Measurements from ENCODE around the gene RAB11FIP4. TPM values are rescaled to one million over a fixed set of nuclear protein-coding genes. Genes with fewer than 3 reads are reported as not detected.

The RAB11FIP4 gene
- total RNA-seq, 4 donors from 2014 or later = 41.0 to 173 (median 53.7) TPM

DNA sequence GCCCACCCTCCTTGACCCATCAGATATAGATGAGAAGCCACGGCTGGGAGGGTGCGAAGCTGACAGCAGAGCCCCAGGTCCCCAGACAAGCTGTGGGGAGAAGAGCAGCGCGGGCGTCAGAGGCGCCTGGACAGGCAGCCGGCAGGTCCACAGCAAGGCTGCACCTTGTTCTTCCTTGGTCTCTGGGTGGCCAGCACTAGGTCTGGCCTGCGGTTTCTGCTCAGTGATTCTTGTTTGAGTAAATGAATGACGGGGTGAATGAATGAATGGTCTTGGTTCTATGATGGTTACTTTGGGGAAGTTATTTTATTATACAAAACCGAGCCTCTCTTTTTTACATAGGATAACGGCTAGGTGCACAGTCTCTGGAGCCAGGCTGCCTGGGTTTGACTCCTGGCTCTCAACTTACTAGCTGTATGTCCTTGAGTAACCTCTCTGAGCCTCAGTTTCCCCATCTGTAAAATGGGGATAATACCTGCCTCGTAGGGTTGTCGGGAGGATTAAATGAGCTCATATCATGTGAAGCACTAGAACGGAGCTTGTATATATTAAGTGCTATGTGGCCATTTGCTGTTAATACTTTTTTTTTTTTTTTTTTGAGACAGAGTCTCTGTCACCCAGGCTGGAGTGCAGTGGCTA, 86.1 kb downstream of the RAB11FIP4 start:
- DNase-seq = no peak
- Histone ChIP-seq H3K27ac (no peak overlapping the region), H3K27me3 (peaks cover 6% of the 10 kb centered on the region), H3K4me3 (no peak overlapping the region), H3K9me3 (no peaks in the 10 kb centered on the region), H3K36me3 (no peaks in the 10 kb centered on the region), H3K4me1 (no peaks in the 10 kb centered on the region)
- TF ChIP-seq EP300 (IDR thresholded peaks at IDR 0.05; ENCODE audit: low read depth) (no peak), POLR2A (IDR thresholded peaks at IDR 0.05) (no peak), POLR2AphosphoS5 (IDR thresholded peaks at IDR 0.05) (no peak)
- TF ChIP-seq, protein P1, sequence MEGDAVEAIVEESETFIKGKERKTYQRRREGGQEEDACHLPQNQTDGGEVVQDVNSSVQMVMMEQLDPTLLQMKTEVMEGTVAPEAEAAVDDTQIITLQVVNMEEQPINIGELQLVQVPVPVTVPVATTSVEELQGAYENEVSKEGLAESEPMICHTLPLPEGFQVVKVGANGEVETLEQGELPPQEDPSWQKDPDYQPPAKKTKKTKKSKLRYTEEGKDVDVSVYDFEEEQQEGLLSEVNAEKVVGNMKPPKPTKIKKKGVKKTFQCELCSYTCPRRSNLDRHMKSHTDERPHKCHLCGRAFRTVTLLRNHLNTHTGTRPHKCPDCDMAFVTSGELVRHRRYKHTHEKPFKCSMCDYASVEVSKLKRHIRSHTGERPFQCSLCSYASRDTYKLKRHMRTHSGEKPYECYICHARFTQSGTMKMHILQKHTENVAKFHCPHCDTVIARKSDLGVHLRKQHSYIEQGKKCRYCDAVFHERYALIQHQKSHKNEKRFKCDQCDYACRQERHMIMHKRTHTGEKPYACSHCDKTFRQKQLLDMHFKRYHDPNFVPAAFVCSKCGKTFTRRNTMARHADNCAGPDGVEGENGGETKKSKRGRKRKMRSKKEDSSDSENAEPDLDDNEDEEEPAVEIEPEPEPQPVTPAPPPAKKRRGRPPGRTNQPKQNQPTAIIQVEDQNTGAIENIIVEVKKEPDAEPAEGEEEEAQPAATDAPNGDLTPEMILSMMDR (IDR thresholded peaks at IDR 0.05) = no peak
- 90% methylated on average over 14 of the region's 14 CpGs; no CpG with 5 or more reads in 1 of the 2 donors for WGBS, 2 donors (ENCODE audit: low coverage in 1 of 2)
- intact Hi-C loops (cut with DNase I; ENCODE audit: low total_unique reads) = no loop called here
- in situ Hi-C loops (cut with MboI; ENCODE audit: low pct_ligation_motif_present in 1 of 4, low pct_unique_long_range_greater_than_20kb in 1 of 4, low sequenced_read_pairs in 3 of 4) = no loop called here

DNA sequence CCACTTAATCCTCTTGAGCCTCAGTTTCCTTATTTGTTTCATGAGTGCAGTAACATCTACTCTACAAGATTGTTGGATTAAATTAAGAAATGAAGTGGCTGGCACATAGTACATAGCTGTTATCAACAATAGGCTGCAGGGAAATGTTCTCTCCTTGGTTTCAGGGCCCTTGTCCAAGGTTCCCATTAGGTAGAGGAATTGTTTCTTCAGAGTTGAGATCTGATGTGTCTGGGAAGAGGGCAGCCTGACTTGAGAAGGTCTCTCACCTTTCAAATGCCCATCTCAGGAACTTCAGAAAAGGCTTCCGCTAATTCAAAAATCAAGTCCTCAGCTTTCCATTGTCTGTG, 87.6 kb downstream of the RAB11FIP4 start:
- 100% methylated on average over 1 of the region's 1 CpG; no CpG with 5 or more reads in 1 of the 2 donors for WGBS, 2 donors (ENCODE audit: low coverage in 1 of 2)
- intact Hi-C loops (cut with DNase I; ENCODE audit: low total_unique reads) (no loop called here), in situ Hi-C loops (cut with MboI; ENCODE audit: low pct_ligation_motif_present in 1 of 4, low pct_unique_long_range_greater_than_20kb in 1 of 4, low sequenced_read_pairs in 3 of 4) (no loop called here)
- H3K27me3 ChIP-seq = peaks cover 6% of the 10 kb centered on the region
- no peak overlapping the region for H3K4me3 ChIP-seq
- H3K9me3 ChIP-seq = no peaks in the 10 kb centered on the region
- H3K36me3 ChIP-seq = no peaks in the 10 kb centered on the region
- no peak for DNase-seq
- no peak for TF ChIP-seq POLR2A (IDR thresholded peaks at IDR 0.05)
- TF ChIP-seq, protein P1 (IDR thresholded peaks at IDR 0.05) = no peak
- no peak for TF ChIP-seq EP300 (IDR thresholded peaks at IDR 0.05; ENCODE audit: low read depth)
- no peak for TF ChIP-seq POLR2AphosphoS5 (IDR thresholded peaks at IDR 0.05)
- no peak overlapping the region for H3K27ac ChIP-seq
- no peaks in the 10 kb centered on the region for H3K4me1 ChIP-seq

DNA sequence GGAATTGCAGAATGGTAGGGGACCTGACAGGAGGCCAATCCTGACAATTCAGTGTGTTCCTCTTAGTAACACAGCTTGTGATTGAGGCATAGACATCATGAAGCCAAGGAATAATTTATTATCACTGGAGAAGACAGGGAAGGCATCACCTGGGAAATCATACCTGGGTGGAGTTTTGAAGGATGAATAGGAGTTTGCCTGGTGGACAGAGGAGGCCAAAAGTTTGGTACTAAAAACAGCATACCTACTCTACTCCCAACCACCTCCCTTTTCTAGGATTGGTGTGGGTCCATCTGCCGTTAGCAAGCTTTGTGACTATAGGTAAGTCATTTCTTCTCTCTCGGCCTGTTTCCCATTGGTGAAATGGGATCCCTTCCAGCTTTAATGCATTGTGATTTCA, 88.0 kb downstream of the RAB11FIP4 start:
- intact Hi-C loops (cut with DNase I; ENCODE audit: low total_unique reads) = no loop called here
- Histone ChIP-seq H3K4me1 (no peaks in the 10 kb centered on the region), H3K4me3 (no peak overlapping the region), H3K27ac (no peak overlapping the region), H3K9me3 (no peaks in the 10 kb centered on the region), H3K27me3 (peaks cover 6% of the 10 kb centered on the region), H3K36me3 (no peaks in the 10 kb centered on the region)
- in situ Hi-C loops (cut with MboI; ENCODE audit: low pct_ligation_motif_present in 1 of 4, low pct_unique_long_range_greater_than_20kb in 1 of 4, low sequenced_read_pairs in 3 of 4) = no loop called here
- whole genome bisulfite sequencing, 2 donors (ENCODE audit: low coverage in 1 of 2) = 83% methylated on average over 2 of the region's 2 CpGs; no CpG with 5 or more reads in 1 of the 2 donors
- DNase-seq = no peak
- TF ChIP-seq POLR2A (IDR thresholded peaks at IDR 0.05) = no peak
- TF ChIP-seq, protein P1 (IDR thresholded peaks at IDR 0.05) = no peak
- TF ChIP-seq POLR2AphosphoS5 (IDR thresholded peaks at IDR 0.05) = no peak
- TF ChIP-seq EP300 (IDR thresholded peaks at IDR 0.05; ENCODE audit: low read depth) = no peak

DNA sequence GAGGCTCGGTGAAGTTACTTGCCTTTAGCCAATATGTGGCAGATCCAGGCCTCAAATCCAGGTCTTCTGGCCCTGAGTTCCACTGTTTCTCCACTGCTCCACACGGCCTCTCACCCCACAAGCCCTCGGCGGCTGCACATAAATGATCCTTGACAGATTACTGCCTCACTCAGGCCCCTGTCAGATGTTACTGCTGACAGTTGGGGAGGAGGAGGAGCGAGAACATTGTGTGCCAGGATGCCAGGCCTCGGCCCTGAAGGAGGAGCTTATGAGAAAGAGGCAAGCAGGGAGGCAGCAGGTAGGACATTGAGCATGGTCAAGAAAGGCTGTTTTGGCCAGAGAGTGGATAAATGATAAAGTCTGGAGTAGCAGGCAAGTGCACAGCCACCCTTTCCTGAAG, 88.6 kb downstream of the RAB11FIP4 start:
- Histone ChIP-seq H3K4me1 (no peaks in the 10 kb centered on the region), H3K9me3 (no peaks in the 10 kb centered on the region), H3K36me3 (no peaks in the 10 kb centered on the region), H3K27ac (no peak overlapping the region), H3K27me3 (peaks cover 6% of the 10 kb centered on the region), H3K4me3 (no peak overlapping the region)
- in situ Hi-C loops (cut with MboI; ENCODE audit: low pct_ligation_motif_present in 1 of 4, low pct_unique_long_range_greater_than_20kb in 1 of 4, low sequenced_read_pairs in 3 of 4) = no loop called here
- WGBS, 2 donors (ENCODE audit: low coverage in 1 of 2) = 83 to 100% methylated on average over 1 to 6 of the region's 6 CpGs
- intact Hi-C loops (cut with DNase I; ENCODE audit: low total_unique reads) = no loop called here
- no peak for DNase-seq
- TF ChIP-seq, protein P1 (IDR thresholded peaks at IDR 0.05) = no peak

Measured in transverse colon (tissue), 4 donors.